ENCODE results near the gene LBX2.
"Not testable (repeated sequence)": the region's sequence is repeated elsewhere in the genome, so short reads cannot be mapped to it uniquely, and the experiment has no call there.

LBX2 gene

GRCh38 chr2:74460187-74460586 is 39.2 kb downstream of the LBX2 start:
- in situ Hi-C loops (cut with MboI; ENCODE audit: low sequenced_read_pairs) = not testable (repeated sequence)

DNA sequence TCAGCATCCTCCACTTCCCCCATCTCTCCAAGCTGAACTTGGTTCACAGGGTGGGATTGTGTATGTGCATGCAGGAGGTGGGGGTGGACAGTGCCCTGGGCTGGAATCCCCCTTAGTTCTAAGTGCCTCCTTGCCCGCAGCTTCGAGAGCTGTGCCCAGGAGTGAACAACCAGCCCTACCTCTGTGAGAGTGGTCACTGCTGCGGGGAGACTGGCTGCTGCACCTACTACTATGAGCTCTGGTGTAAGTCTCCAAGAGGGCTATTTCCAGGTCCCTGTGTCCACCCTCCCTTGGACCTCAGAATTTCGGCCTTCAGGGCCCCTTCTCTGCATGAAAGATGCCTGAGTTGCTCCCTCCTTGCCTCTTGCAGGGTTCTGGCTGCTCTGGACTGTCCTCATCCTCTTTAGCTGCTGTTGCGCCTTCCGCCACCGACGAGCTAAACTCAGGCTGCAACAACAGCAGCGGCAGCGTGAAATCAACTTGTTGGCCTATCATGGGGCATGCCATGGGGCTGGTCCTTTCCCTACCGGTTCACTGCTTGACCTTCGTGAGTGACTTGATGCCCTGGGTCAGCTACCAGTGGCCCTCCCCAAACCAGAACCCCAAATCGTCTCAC is 39.8 kb downstream of the LBX2 start:
- in situ Hi-C loops (cut with MboI; ENCODE audit: low sequenced_read_pairs) = not testable (repeated sequence)

DNA sequence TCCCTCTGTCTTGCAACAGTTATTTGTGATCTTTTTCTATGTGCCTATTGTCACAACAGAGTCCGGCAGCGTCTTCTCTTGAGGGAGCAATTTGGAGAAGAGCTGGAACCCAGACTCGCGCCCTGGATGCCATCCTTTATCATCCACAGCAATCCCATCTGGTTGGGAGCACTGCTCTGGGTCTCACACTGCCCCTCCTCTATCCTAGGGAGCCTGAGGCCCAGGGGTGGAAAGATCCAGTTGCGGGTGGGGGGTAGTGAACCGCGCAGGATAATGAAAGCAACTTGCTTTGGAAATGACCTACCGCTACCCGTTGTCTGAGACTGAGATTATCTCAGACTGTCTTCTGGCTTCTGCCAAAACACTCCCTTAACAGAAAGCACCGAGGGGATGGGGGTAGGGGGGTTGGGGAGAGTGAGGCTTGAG is 40.5 kb downstream of the LBX2 start:
- in situ Hi-C loops (cut with MboI; ENCODE audit: low sequenced_read_pairs) = no loop called here

DNA sequence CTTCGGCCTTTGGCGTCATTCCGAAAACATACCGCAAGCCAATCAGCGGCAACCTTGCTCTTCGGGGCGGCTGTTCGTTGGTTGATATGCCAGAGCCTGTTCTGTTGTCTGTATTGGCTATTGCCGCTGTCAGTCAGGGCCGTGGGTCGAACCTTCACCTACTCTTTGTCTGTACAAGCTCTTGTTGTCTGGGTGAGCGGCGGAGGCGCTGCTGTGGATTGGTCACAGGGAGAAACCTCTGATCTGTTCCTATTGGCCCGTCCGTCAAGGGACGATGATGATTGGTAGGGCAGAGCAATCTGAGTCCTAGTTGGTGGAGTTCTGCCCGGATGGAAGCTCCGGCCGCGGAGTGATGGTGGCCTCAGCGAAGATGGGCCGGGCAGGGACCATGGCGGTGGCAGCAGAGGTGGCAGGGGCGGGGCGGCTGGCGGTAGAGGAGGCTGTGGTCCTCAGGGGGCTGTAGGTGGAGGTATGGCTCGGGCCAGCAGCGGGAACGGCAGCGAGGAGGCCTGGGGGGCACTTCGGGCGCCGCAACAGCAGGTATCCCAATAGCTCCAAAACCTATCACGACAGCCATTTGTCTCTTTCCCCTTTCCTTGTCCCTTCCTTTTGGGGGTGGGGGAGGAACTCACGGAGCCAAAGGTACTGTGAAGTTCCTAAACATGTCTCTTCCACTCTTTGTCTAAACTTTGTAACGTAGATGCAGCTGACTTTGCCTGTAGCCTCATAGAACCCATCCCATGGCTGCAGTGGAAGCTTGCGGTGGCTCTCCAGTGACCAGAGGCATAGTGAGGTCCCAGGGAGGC is 41.1 kb downstream of the LBX2 start, which contains the start of gene WBP1:
WBP1 (plus strand) TSS at position 307 of the 806 bp plus-strand sequence; CDS start at position 472, 165 bp downstream.
- in situ Hi-C loops (cut with MboI; ENCODE audit: low sequenced_read_pairs) = no loop called here

- in situ Hi-C loops (cut with MboI; ENCODE audit: low sequenced_read_pairs) = no loop called here
These were observed 41.8 kb downstream of the LBX2 start for GRCh38 chr2:74457549-74458131.

GRCh38 chr2:74457129-74457548 is 42.3 kb downstream of the LBX2 start:
- in situ Hi-C loops (cut with MboI; ENCODE audit: low sequenced_read_pairs) = no loop called here

- in situ Hi-C loops (cut with MboI; ENCODE audit: low sequenced_read_pairs) = no loop called here
These were observed 44.5 kb downstream of the LBX2 start, which contains the start of gene INO80B for GRCh38 chr2:74454654-74455511. Gene INO80B, plus strand, starts transcription at chr2:74455087. Its CDS starts 30 bp downstream, at chr2:74455117.

GRCh38 chr2:74450570-74451190 is 48.7 kb downstream of the LBX2 start:
- in situ Hi-C loops (cut with MboI; ENCODE audit: low sequenced_read_pairs) = no loop called here

GRCh38 chr2:74448771-74449170 is 50.6 kb downstream of the LBX2 start:
- in situ Hi-C loops (cut with MboI; ENCODE audit: low sequenced_read_pairs) = no loop called here

All from HL-60/S4 treated with phorbol 12-myristate 13-acetate at 8.2 ng/mL for 4 days and 3 days (cell line).